Endodermal cell (in vitro differentiated cells): ENCODE measurements around the gene CMTM4. TPM values are rescaled to one million over a fixed set of nuclear protein-coding genes. Genes with fewer than 3 reads are reported as not detected.

Source experiments
- DNase-seq: peaks from one replicate; pipeline ENCODE4 v3.0.0-alpha.2; 2017
- H3K27ac ChIP-seq: 2 replicates; pipeline ENCODE4 v1.5.1; 2013; ENCODE audit warnings: mild to moderate bottlenecking, low read depth, low read length, moderate library complexity
- H3K27me3 ChIP-seq: 2 replicates; pipeline ENCODE4 v1.6.1; 2013; ENCODE audit warnings: mild to moderate bottlenecking, low read length, moderate library complexity; ENCODE audit not compliant: insufficient read depth, control insufficient read depth, poor library complexity, severe bottlenecking
- H3K36me3 ChIP-seq: 2 replicates; pipeline ENCODE4 v1.7.0; 2013; ENCODE audit warnings: mild to moderate bottlenecking, low read length, moderate library complexity; ENCODE audit not compliant: control insufficient read depth, insufficient read depth
- H3K4me1 ChIP-seq: one replicate; pipeline ENCODE4 v1.7.0; 2013; ENCODE audit warnings: low read length; ENCODE audit not compliant: control insufficient read depth, insufficient read depth
- H3K4me3 ChIP-seq: 2 replicates; pipeline ENCODE4 v1.5.1; 2013; ENCODE audit warnings: mild to moderate bottlenecking, low read length, moderate library complexity
- H3K9ac ChIP-seq: 2 replicates; pipeline ENCODE4 v1.6.1; 2013; ENCODE audit warnings: mild to moderate bottlenecking, low read length, moderate library complexity; ENCODE audit not compliant: poor library complexity, severe bottlenecking; ENCODE audit errors: extremely low read depth
- H3K9me3 ChIP-seq: 2 replicates; pipeline ENCODE4 v1.6.1; 2013; ENCODE audit warnings: mild to moderate bottlenecking, low read length, moderate library complexity; ENCODE audit not compliant: control insufficient read depth
- H3K27ac Mint-ChIP-seq: 2 replicates; pipeline ENCODE4 v1.8.0; 2020; ENCODE audit warnings: mixed read lengths
- H3K27me3 Mint-ChIP-seq: 2 replicates; pipeline ENCODE4 v1.8.0; 2021; ENCODE audit warnings: mild to moderate bottlenecking, mixed read lengths; ENCODE audit not compliant: insufficient read depth
- H3K36me3 Mint-ChIP-seq: 2 replicates; pipeline ENCODE4 v1.8.0; 2020; ENCODE audit warnings: low read depth, mixed read lengths
- H3K4me1 Mint-ChIP-seq: 2 replicates; pipeline ENCODE4 v1.8.0; 2020; ENCODE audit warnings: mixed read lengths
- H3K4me3 Mint-ChIP-seq: 2 replicates; pipeline ENCODE4 v1.8.0; 2020; ENCODE audit warnings: mild to moderate bottlenecking, moderate library complexity, mixed read lengths
- H3K9me3 Mint-ChIP-seq: 2 replicates; pipeline ENCODE4 v1.8.0; 2020; ENCODE audit warnings: mild to moderate bottlenecking, mixed read lengths
- WGBS, 2 experiments: methylation state at CpG; one replicate each; pipeline versions ENCODE4 v1.1.5 to v1.1.7; 2013; ENCODE audit warnings: missing lambda C conversion rate in 2 of 2, mixed read lengths in 1 of 2; ENCODE audit not compliant: insufficient coverage in 1 of 2, insufficient read length in 1 of 2; 5-methylcytosine and 5-hydroxymethylcytosine counted together
- total RNA-seq, 2 donors: library from RNA; stranded (reverse); fragmentation: NEBNext Ultra II Directional in 1 of 2; extraction: Animal tissue kit (Norgen Biotek cat#: 25700) in 1 of 2; gene quantifications; 2 replicates in 1 of 2; 3 replicates in 1 of 2; pipeline ENCODE4 v1.2.1, GENCODE V29; 2021
- TF ChIP-seq, protein P1 (sequence below): fragments of 200-600 bp; sonication (generic); conservative IDR thresholded peaks from 2 replicates; pipeline ENCODE4 v1.5.0; 2021; ENCODE audit warnings: antibody characterized with exemption, mild to moderate bottlenecking

Gene CMTM4
- total RNA-seq, 2 donors from 2014 or later = 68.2 to 76.2 TPM

DNA sequence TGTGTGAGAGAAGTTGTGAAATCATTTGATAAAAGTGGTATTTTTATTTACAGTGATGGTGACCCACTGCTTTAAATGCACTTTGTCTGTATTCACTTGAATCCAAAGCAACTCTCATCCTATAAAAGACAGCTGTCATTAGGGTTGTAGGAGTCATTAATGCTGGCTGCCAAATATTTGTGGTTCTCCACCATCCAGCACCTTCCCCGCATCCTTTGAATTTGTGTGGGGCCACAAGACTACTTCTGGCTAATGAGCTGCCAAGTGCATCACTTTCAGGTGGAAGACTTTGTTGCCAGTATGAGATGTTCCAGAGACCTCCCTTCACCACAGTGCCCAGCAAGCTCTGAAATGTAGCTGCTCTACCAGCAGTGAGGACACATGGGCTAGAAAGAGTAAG, 48.7 kb downstream of the CMTM4 start:
- TF ChIP-seq, protein P1, sequence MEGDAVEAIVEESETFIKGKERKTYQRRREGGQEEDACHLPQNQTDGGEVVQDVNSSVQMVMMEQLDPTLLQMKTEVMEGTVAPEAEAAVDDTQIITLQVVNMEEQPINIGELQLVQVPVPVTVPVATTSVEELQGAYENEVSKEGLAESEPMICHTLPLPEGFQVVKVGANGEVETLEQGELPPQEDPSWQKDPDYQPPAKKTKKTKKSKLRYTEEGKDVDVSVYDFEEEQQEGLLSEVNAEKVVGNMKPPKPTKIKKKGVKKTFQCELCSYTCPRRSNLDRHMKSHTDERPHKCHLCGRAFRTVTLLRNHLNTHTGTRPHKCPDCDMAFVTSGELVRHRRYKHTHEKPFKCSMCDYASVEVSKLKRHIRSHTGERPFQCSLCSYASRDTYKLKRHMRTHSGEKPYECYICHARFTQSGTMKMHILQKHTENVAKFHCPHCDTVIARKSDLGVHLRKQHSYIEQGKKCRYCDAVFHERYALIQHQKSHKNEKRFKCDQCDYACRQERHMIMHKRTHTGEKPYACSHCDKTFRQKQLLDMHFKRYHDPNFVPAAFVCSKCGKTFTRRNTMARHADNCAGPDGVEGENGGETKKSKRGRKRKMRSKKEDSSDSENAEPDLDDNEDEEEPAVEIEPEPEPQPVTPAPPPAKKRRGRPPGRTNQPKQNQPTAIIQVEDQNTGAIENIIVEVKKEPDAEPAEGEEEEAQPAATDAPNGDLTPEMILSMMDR = no peak
- Mint-ChIP-seq H3K4me3 (no peak overlapping the region), H3K4me1 (peaks cover 28% of the 10 kb centered on the region), H3K27ac (no peak overlapping the region), H3K9me3 (no peaks in the 10 kb centered on the region), H3K36me3 (peaks cover 15% of the 10 kb centered on the region), H3K27me3 (no peaks in the 10 kb centered on the region)
- Histone ChIP-seq H3K36me3 (no peaks in the 10 kb centered on the region), H3K4me3 (no peak overlapping the region), H3K27me3 (no peaks in the 10 kb centered on the region), H3K9me3 (no peaks in the 10 kb centered on the region), H3K27ac (no peak overlapping the region), H3K4me1 (no peaks in the 10 kb centered on the region), H3K9ac (no peak overlapping the region)
- DNase-seq = no peak
- 92% methylated on average over 1 of the region's 1 CpG; no CpG with 5 or more reads in 1 of the 2 experiments for WGBS, 2 experiments

DNA sequence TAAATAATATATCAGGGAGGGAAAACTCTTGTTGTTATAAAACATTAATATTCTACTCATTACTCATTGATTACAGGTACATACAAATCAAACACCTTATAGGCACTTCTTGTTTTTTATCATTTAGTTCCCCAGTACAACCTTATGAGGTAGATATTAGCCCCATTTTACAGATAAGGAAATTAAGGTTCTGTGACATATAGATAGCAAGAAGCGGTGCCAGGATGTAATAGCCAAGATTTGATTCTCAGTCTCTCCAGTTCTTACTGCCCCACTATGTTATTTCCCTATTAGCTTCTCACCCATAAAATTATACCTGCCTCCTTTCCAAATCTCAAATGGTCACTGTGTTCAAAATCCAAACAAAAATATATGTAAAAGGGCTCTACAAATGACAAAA, 55.2 kb downstream of the CMTM4 start:
- no peak overlapping the region for H3K4me3 Mint-ChIP-seq

DNA sequence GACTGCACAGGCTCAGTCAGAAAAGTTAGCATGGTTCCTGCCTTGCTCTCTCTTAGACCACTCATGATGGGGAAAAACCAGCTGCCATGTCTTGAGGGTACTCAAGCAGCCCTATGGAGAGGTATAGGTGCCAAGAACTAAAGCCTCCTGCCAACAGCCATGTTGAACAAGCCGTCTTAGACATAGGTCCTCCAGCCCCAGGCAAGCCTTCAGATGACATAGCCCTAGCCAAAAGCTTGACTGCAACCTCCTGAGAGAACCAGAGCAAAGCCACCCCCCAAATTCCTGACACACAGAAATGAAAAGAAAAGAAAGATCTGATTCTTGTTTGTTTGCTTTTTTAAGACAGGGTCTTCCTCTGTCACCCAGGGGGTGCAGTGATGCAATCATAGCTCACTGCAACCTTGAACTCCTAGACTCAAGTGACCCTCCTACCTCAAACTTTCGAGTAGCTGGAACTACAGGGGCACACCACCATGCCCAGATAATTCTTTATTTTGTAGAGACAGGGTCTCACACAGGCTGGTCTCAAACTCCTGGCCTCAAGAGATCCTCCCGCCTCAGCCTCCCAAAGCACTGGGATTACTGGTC, 55.7 kb downstream of the CMTM4 start:
- Mint-ChIP-seq H3K4me3 (no peak overlapping the region), H3K36me3 (peaks cover 12% of the 10 kb centered on the region), H3K4me1 (peaks cover 8% of the 10 kb centered on the region), H3K9me3 (no peaks in the 10 kb centered on the region), H3K27ac (no peak overlapping the region), H3K27me3 (no peaks in the 10 kb centered on the region)
- 92 to 94% methylated on average over 2 to 3 of the region's 3 CpGs for WGBS, 2 experiments
- H3K4me1 ChIP-seq = peaks cover 2% of the 10 kb centered on the region
- H3K9me3 ChIP-seq = no peaks in the 10 kb centered on the region
- TF ChIP-seq, protein P1 = no peak
- no peak overlapping the region for H3K4me3 ChIP-seq
- DNase-seq = no peak
- no peak overlapping the region for H3K9ac ChIP-seq
- H3K27ac ChIP-seq = no peak overlapping the region
- no peaks in the 10 kb centered on the region for H3K27me3 ChIP-seq
- H3K36me3 ChIP-seq = peaks cover 7% of the 10 kb centered on the region

More for the DNA sequence above, 55.2 kb downstream of the CMTM4 start:
- Mint-ChIP-seq H3K36me3 (peaks cover 12% of the 10 kb centered on the region), H3K27ac (no peak overlapping the region), H3K4me1 (peaks cover 6% of the 10 kb centered on the region), H3K27me3 (no peaks in the 10 kb centered on the region), H3K9me3 (no peaks in the 10 kb centered on the region)
- no peak overlapping the region for H3K9ac ChIP-seq
- no peak overlapping the region for H3K4me3 ChIP-seq
- no peak for DNase-seq
- WGBS, 2 experiments = 90 to 100% methylated on average over 1 of the region's 1 CpG
- no peaks in the 10 kb centered on the region for H3K27me3 ChIP-seq
- TF ChIP-seq, protein P1 = no peak
- H3K36me3 ChIP-seq = peaks cover 4% of the 10 kb centered on the region
- no peaks in the 10 kb centered on the region for H3K9me3 ChIP-seq
- no peak overlapping the region for H3K27ac ChIP-seq
- H3K4me1 ChIP-seq = peaks cover 2% of the 10 kb centered on the region
